Ishikawa (cell line): ENCODE measurements around the gene TMEM117.

Source experiments
- NFIC ChIP-seq: IDR thresholded peaks from 2 replicates; pipeline ENCODE4 v1.6.1; 2012
- REST ChIP-seq: IDR thresholded peaks from 2 replicates; pipeline ENCODE4 v1.6.1; 2012; ENCODE audit warnings: low read depth, mild to moderate bottlenecking
- TAF1 ChIP-seq: IDR thresholded peaks from 2 replicates; pipeline ENCODE4 v1.6.1; 2012; ENCODE audit warnings: low read depth, mild to moderate bottlenecking
- TEAD4 ChIP-seq: IDR thresholded peaks from 2 replicates; pipeline ENCODE4 v1.6.1; 2012
- YY1 ChIP-seq: IDR thresholded peaks from 2 replicates; pipeline ENCODE4 v1.6.1; 2012; ENCODE audit warnings: low read depth
- TF ChIP-seq, protein P1 (sequence below): IDR thresholded peaks from 2 replicates; pipeline ENCODE4 v1.6.1; 2012

DNA sequence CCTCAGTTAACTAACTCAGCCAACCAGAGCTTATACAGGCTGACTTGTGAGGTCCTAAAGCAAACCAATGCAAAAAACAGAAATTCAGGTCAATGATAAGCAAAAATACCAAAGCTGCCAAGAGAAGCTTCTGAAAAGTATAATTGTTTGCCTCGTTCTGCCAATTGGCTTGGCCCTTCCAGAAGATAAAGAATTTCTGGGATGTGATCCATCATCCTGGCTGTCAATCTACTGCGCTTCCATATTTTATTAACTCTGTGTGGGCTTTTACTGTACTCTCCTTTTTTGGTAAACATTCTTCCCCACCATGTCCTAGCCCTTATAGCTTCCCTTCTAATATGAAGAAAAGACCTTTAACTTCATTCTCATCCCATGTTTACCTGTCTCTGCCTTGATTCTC lies 387.9 kb downstream of the TMEM117 start:
- TF ChIP-seq, protein P1, sequence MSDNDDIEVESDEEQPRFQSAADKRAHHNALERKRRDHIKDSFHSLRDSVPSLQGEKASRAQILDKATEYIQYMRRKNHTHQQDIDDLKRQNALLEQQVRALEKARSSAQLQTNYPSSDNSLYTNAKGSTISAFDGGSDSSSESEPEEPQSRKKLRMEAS, result no peak
- TF ChIP-seq TEAD4, result no peak
- no peak for TF ChIP-seq NFIC
- TF ChIP-seq YY1, result no peak
- TF ChIP-seq REST, result no peak
- TF ChIP-seq TAF1, result no peak
